PFSK-1 (cell line): ENCODE results near the gene FOXO6.

Source experiments
- POLR2AphosphoS5 ChIP-seq: IDR thresholded peaks from 2 replicates; pipeline ENCODE4 v1.6.1; 2012; ENCODE audit warnings: low read depth, mild to moderate bottlenecking, control low read depth, low read length, moderate library complexity
- REST ChIP-seq, 2 experiments: IDR thresholded peaks; 2 replicates each; pipeline versions ENCODE4 v1.6.1 to v1.8.0; 2011 to 2012; ENCODE audit warnings: low read depth in 2 of 2, low read length in 2 of 2, control low read depth in 1 of 2, inconsistent platforms in 1 of 2, mild to moderate bottlenecking in 1 of 2, moderate library complexity in 1 of 2; ENCODE audit not compliant: insufficient read depth in 1 of 2
- SIN3A ChIP-seq: IDR thresholded peaks from 2 replicates; pipeline ENCODE4 v1.6.1; 2012; ENCODE audit warnings: mild to moderate bottlenecking, low read length, moderate library complexity, borderline replicate concordance; ENCODE audit not compliant: insufficient read depth
- TAF1 ChIP-seq: IDR thresholded peaks from 2 replicates; pipeline ENCODE4 v1.6.1; 2012; ENCODE audit warnings: low read length, control low read depth, borderline replicate concordance; ENCODE audit not compliant: insufficient read depth

GRCh38 chr1:41349361-41350054 lies 11.7 kb upstream of the FOXO6 start:
- TF ChIP-seq REST (IDR thresholded peaks at IDR 0.05; ENCODE audit: insufficient read depth in 1 of 2, low read depth in 2 of 2, low read length in 2 of 2) = no peak
- no peak for TF ChIP-seq POLR2AphosphoS5
- TF ChIP-seq TAF1 = no peak
- TF ChIP-seq SIN3A = no peak
